HepG2 (cell line): Measurements from ENCODE around the gene IGFLR1.

ENCODE experiments used
- CHD2 ChIP-seq: IDR thresholded peaks from 2 replicates; pipeline ENCODE4 v1.6.1; 2011; ENCODE audit warnings: low read depth, low read length, improper control_type of control experiment
- KDM4B ChIP-seq: sonication (generic); formaldehyde crosslinking; IDR thresholded peaks from 2 replicates; pipeline ENCODE4 v1.4.0; 2020; ENCODE audit warnings: missing genetic modification reagents
- POLR2AphosphoS5 ChIP-seq: IDR thresholded peaks from 2 replicates; pipeline ENCODE4 v1.6.1; 2012; ENCODE audit warnings: low read depth, low read length
- ZKSCAN5 ChIP-seq: sonication (generic); formaldehyde crosslinking; IDR thresholded peaks from 2 replicates; pipeline ENCODE4 v1.5.1; 2020; ENCODE audit warnings: mild to moderate bottlenecking, missing genetic modification reagents

GRCh38 chr19:35781650-35782049 lies 39.4 kb upstream of the IGFLR1 start:
- TF ChIP-seq ZKSCAN5 (CRISPR knock-in tag) (no peak), POLR2AphosphoS5 (no peak), KDM4B (CRISPR knock-in tag) (no peak), CHD2 (no peak)
